Measurements from ENCODE around the gene SH3GLB2.

DNA sequence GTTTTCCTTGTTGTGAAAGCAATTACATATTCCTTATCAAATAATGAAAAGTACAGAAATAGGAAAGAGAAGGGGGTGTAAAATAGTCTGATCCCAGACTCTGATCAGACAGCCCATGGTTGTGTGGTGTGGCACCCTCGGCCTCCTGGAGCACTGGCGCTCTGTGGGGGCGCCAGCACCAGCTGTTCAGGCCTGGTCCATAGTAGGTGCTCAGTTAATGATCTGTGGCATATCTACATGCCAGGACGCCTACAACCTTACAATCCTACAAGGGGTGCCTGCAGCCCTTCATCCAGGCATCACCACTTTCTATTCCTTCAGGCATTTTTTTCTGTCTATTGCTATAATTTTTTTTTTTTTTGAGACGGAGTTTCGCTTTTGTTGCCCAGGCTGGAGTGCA is 24.9 kb upstream of the SH3GLB2 start:
- no peak for TF ChIP-seq CTCF (conservative IDR thresholded peaks at IDR 0.05 in 1 of 2, IDR thresholded peaks at IDR 0.05 in 1 of 2; ENCODE audit: low read depth in 1 of 2, low read length in 2 of 2)
- no peak for TF ChIP-seq EZH2 (IDR thresholded peaks at IDR 0.05; ENCODE audit: low read length, missing control alignments)
